Kidney tubule cell (primary cell): Measurements from ENCODE around the gene PTPN20.
A peak's percentile ranks its signal among the peaks of the same experiment; 100 is the strongest.

ENCODE experiments used
- DNase-seq: peaks from one replicate; pipeline ENCODE4 v3.0.0-alpha.2; 2018; ENCODE audit warnings: low spot score

PTPN20 gene

GRCh38 chr10:47034441-47035051 lies 123.3 kb downstream of the PTPN20 start:
- no peak for DNase-seq

GRCh38 chr10:47035171-47035818 lies 124.1 kb downstream of the PTPN20 start:
- DNase-seq = no peak

- no peak for DNase-seq
Measured at GRCh38 chr10:47035819-47036337, 124.7 kb downstream of the PTPN20 start.

- no peak for DNase-seq
Measured at GRCh38 chr10:47036771-47037170, 125.5 kb downstream of the PTPN20 start.

GRCh38 chr10:47037654-47038425 lies 126.6 kb downstream of the PTPN20 start:
- no peak for DNase-seq

- no peak for DNase-seq
Measured at GRCh38 chr10:47038881-47039561, 127.8 kb downstream of the PTPN20 start.

GRCh38 chr10:47039562-47039913 lies 128.3 kb downstream of the PTPN20 start:
- no peak for DNase-seq

GRCh38 chr10:47040041-47040491 lies 128.8 kb downstream of the PTPN20 start:
- DNase-seq = no peak

GRCh38 chr10:47040681-47041080 lies 129.5 kb downstream of the PTPN20 start:
- DNase-seq = no peak

GRCh38 chr10:47041396-47042198 lies 130.4 kb downstream of the PTPN20 start:
- no peak for DNase-seq

GRCh38 chr10:47042199-47042473 lies 130.9 kb downstream of the PTPN20 start:
- DNase-seq = no peak

- peak; percentile 23 for DNase-seq
Measured at GRCh38 chr10:47042780-47043750, 131.8 kb downstream of the PTPN20 start.

- DNase-seq = no peak
Measured at GRCh38 chr10:47043928-47044538, 132.8 kb downstream of the PTPN20 start.

- DNase-seq = no peak
Measured at GRCh38 chr10:47044741-47045140, 133.5 kb downstream of the PTPN20 start.

- no peak for DNase-seq
Measured at GRCh38 chr10:47045331-47045861, 134.2 kb downstream of the PTPN20 start.

GRCh38 chr10:47046321-47047126 lies 135.3 kb downstream of the PTPN20 start:
- DNase-seq = no peak

- no peak for DNase-seq
Measured at GRCh38 chr10:47047127-47047504, 135.9 kb downstream of the PTPN20 start.

GRCh38 chr10:47047577-47048525 lies 136.6 kb downstream of the PTPN20 start:
- peak; percentile 65 for DNase-seq
